WTC11 (cell line): Measurements from ENCODE around the gene CMTM7. TPM values are rescaled to one million over a fixed set of nuclear protein-coding genes. Genes with fewer than 3 reads are reported as not detected.

Experiments used
- total RNA-seq: library from RNA; stranded (reverse); gene quantifications from 3 replicates; pipeline ENCODE4 v1.2.3, GENCODE V29; 2021

Gene CMTM7
- total RNA-seq, 1 experiment from 2014 or later = 23.4 TPM

Other genes with a start within 250 kb of the CMTM7 start
- gene CMTM8, start 153.2 kb upstream of the CMTM7 start, total RNA-seq = 9.0 to 11.2 TPM (median 9.1 TPM) in 3 replicates
- 36.0 to 42.3 TPM (median 39.3 TPM) in 3 replicates for gene CMTM6, start 111.0 kb downstream of the CMTM7 start, total RNA-seq
- gene DYNC1LI1, start 179.0 kb downstream of the CMTM7 start, total RNA-seq = 38.9 to 43.6 TPM (median 42.8 TPM) in 3 replicates